K562 (cell line): Measurements from ENCODE around the gene KRT35.

Source experiments
- CBX3 ChIP-seq, 2 experiments: IDR thresholded peaks; 1 replicate in 1 of 2; 2 replicates in 1 of 2; pipeline ENCODE4 v1.6.1; 2012; ENCODE audit warnings: inconsistent platforms in 2 of 2, low read length in 2 of 2, borderline replicate concordance in 1 of 2, control low read depth in 1 of 2
- CEBPB ChIP-seq: fragments of 450-650 bp; IDR thresholded peaks from 2 replicates; pipeline ENCODE4 v1.6.1; 2016; ENCODE audit warnings: missing genetic modification characterization, missing compliant biosample characterization
- CTCF ChIP-seq, 3 experiments: IDR thresholded peaks in 2 of 3; conservative IDR thresholded peaks in 1 of 3; 2 replicates each; pipeline ENCODE4 v1.5.1; 2011 to 2012; ENCODE audit warnings: low read length in 3 of 3, mild to moderate bottlenecking in 3 of 3, control low read depth in 2 of 3, improper control_type of control experiment in 1 of 3, inconsistent platforms in 1 of 3, low read depth in 1 of 3, mixed read lengths in 1 of 3, moderate library complexity in 1 of 3; ENCODE audit not compliant: insufficient read depth in 2 of 3
- DPF2 ChIP-seq: fragments of 450-650 bp; IDR thresholded peaks from 2 replicates; pipeline ENCODE4 v1.6.1; 2016
- EP300 ChIP-seq: IDR thresholded peaks from 2 replicates; pipeline ENCODE4 v1.6.1; 2012; ENCODE audit warnings: low read length, improper control_type of control experiment
- HCFC1 ChIP-seq: IDR thresholded peaks from 2 replicates; pipeline ENCODE4 v1.6.1; 2012; ENCODE audit warnings: low read depth, low read length, improper control_type of control experiment
- HNRNPLL ChIP-seq: fragments of 200-400 bp; formaldehyde crosslinking; IDR thresholded peaks from 2 replicates; pipeline ENCODE4 v1.6.1; 2017; ENCODE audit warnings: low read length, low read depth, mild to moderate bottlenecking; ENCODE audit not compliant: poor library complexity, severe bottlenecking
- NFYB ChIP-seq: IDR thresholded peaks from 2 replicates; pipeline ENCODE4 v1.6.1; 2011; ENCODE audit warnings: mild to moderate bottlenecking, moderate library complexity; ENCODE audit not compliant: insufficient read length; ENCODE audit errors: extremely low read depth
- POLR2AphosphoS2 ChIP-seq: IDR thresholded peaks from 2 replicates; pipeline ENCODE4 v1.6.1; 2012; ENCODE audit warnings: low read length, improper control_type of control experiment
- POLR2AphosphoS5 ChIP-seq: IDR thresholded peaks from 2 replicates; pipeline ENCODE4 v1.6.1; 2011; ENCODE audit warnings: mild to moderate bottlenecking, low read depth, low read length, moderate library complexity; ENCODE audit not compliant: control insufficient read depth, insufficient read depth
- ZBTB7A ChIP-seq: IDR thresholded peaks from 2 replicates; pipeline ENCODE4 v1.6.1; 2011; ENCODE audit warnings: low read depth, mild to moderate bottlenecking, low read length, moderate library complexity, borderline replicate concordance; ENCODE audit not compliant: control insufficient read depth
- ZNF24 ChIP-seq: fragments of 450-650 bp; IDR thresholded peaks from 2 replicates; pipeline ENCODE4 v1.6.1; 2016
- ZNF324 ChIP-seq: fragments of 250-450 bp; sonication (Bioruptor Pico); IDR thresholded peaks from 2 replicates; pipeline ENCODE4 v1.4.0; 2020; ENCODE audit warnings: mild to moderate bottlenecking

- TF ChIP-seq CBX3 (IDR thresholded peaks at IDR 0.05; ENCODE audit: borderline replicate concordance in 1 of 2, low read length in 2 of 2) (no peak), NFYB (no peak), CEBPB (no peak), ZNF24 (no peak), ZBTB7A (no peak), HNRNPLL (no peak), HCFC1 (no peak), CTCF (IDR thresholded peaks at IDR 0.05 in 2 of 3, conservative IDR thresholded peaks at IDR 0.05 in 1 of 3; ENCODE audit: insufficient read depth in 2 of 3, low read depth in 1 of 3, low read length in 3 of 3) (no peak), POLR2AphosphoS5 (no peak), POLR2AphosphoS2 (no peak), DPF2 (no peak), ZNF324 (CRISPR knock-in tag) (no peak), EP300 (no peak)
These were observed 40.4 kb downstream of the KRT35 start, which contains the start of gene KRT38 for GRCh38 chr17:41440531-41441033.
